HG02973 (cell line): ENCODE measurements around the gene METTL21C.

ENCODE experiments used
- ATAC-seq: cut with Tn5 transposase; IDR thresholded peaks from one replicate; pipeline ENCODE4 v1.9.1; 2021; ENCODE audit warnings: moderate library complexity; ENCODE audit not compliant: unreplicated experiment

METTL21C gene

DNA sequence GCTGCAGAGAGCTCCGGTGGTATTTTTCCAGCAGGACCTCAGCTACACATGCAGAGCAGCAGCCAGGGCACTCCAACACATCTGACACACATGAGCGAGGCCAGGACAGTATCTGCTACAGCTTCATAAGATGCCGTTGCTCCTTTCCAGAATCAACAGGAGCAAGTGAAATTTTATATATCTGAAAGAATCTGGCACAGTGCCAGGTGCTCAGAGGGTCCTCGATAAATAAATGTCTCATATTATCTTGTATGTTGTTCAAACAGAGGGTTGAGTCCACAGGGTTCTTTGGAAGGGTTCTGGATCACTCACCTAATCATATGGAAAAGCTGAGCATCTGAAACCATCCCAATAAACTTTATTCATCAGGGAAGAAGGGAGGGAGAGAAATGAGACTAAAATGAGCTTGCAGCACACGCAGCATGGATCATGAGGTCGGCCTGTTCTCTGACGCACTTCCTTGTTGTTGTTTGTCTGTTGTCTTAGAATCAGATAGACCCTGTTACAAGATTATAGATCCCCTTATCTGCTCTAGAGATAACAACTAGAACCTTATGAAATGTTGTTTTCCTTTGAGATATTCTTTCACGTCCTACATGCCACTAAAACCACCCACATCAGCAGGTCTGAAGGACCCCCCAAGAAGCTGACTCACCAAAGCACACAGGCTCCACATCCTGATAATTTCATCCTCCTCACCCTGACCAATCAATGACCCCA lies 3.2 kb upstream of the METTL21C start:
- ATAC-seq, result no peak

DNA sequence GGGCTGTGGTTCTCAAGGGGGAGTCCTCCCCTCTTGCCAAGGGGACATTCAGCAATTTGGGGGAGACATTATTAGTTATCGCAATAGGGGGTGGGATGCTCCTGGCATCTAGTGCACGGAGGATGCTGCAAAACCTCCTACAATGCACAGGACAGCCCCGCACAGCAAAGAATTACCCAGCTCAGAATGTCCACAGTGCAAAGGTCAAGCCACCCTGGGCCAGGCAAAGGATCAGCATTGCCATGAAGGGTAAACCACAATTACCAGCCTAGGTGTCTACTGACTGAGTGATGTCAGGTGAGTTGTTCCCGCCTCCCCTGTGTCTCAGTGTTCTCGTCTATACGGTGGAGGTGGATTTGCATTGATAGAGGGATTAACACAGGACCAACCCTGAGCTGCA lies 2.4 kb upstream of the METTL21C start:
- no peak for ATAC-seq

- ATAC-seq, result no peak
Observed at GRCh38 chr13:102696465-102696864, 1.6 kb upstream of the METTL21C start.

DNA sequence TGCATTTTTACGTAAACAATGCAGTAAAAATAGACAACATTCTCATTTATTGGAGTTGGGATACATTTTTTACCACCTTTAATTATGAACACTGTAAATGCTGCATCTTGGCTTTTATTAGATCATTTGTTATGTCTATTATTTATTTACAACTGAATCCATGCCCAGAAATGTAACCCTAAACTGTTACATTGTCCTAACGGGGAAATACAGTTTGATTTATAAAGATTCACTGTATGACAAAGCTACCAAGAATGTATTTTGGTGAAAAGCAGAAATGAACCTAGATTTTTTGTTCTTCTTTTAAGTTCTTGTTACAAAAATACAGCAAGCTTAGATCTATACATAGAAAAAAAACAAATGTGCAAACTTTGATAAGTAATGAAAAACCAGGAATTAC lies 1.1 kb downstream of the METTL21C start:
- no peak for ATAC-seq

DNA sequence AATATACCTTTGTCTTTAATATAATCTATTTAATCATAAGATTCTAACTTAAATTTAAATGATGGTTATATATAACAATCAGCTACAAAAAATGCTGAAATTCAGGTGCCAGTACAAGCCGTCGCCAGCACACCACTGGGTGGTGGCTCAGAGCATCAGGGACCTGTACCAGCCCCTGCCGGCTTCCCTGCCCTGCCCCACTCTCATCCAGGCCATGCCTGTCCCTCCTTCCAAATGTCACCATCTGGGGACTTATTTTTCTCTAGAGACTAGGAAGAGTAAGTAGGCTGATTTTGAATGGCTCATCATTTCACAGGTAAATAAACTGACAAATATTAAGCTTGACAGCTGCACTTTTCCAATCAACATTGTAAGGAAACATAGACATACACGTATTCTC lies 1.6 kb downstream of the METTL21C start:
- ATAC-seq, result no peak

- no peak for ATAC-seq
Observed at GRCh38 chr13:102692491-102692826, 2.4 kb downstream of the METTL21C start.

- no peak for ATAC-seq
Observed at GRCh38 chr13:102690883-102691282, 4.0 kb downstream of the METTL21C start.

DNA sequence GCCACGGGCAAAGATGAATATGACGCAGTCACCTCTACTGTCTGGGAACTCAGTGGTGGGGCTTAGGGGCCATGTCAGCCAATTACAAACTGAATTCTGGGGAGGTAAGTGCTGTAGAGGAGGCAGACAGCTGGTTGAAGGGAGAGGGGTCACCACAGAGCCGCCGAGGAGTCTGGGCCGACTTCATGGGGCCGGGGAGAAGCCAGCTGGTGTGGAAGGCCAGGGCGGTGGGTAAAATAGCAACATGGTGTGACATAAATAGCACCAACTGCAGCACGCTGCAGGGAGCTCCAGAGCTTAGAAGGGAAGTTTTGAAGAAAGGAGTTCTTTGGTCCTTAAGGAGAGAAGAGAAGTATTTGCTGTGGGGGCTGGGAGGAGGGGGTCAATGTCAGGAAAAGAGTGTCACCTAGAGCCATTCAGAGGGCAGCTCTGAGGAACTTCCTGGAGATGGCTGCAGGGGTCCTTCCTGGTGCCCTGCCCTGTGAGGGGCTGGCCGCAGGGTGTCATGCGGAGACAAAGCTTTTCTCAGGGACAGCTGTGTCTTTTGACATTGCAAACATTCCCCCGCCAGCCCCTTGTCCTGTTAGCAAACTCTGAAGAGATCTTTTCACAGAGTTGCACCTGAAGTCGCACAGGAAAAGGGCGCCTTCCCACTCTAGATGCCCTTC lies 6.4 kb downstream of the METTL21C start:
- ATAC-seq, result no peak

DNA sequence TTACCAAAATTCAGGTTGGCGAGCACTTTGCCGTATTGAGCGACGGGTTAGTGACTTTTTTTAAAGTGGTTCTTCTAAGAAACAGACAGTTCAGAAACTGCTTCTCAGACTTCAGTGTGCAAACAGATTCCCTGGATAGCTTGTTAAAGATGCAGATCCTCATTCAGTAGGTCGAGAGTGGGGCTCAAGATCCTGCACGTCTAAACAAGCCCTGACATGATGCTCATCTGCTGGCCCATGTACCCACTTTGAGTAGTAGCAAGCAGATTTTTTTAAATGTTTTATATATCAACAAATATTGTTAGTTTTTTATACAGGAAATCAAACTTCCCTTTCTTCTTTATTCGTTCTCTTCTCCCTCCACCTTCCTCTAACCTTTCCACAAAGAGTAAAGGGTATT lies 7.3 kb downstream of the METTL21C start:
- no peak for ATAC-seq

GRCh38 chr13:102686024-102686423 lies 8.8 kb downstream of the METTL21C start:
- ATAC-seq, result no peak

DNA sequence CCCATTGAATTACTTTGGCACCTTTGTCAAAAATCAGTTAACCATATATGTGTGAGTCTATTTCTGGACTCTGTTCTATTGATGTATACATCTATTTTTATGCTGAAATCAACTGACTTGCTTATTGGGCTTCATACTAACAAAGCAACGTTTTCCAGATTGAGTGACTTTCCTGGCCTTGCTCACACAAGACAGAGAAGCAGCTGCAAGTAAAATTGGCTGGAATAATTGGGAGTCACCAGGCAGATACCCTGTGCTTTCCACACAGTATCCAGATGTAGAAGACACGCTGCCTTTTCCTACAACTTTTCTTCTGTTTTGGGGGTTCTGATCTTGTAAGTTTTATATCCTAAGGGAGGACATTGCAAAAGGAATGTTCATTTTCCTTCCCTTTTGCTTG lies 11.2 kb downstream of the METTL21C start:
- ATAC-seq, result no peak

DNA sequence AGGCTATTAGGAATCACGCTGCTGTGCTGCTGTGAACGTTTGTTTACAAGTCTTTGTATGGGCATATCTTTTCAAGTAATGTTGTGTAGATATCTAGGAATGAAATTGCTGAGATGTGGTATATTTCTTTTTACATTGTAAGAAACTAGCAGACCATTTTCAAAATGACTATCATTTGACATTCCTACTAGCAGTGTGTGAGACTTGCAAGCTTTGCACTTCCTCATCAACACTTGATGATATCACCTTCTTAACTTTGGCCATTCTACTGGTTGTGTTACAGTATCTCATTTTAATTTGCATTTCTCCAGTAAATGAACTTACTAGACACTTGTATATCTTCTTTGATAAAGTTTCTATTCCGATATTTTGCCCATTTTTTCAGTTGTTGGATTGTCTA lies 12.1 kb downstream of the METTL21C start:
- ATAC-seq, result no peak

GRCh38 chr13:102682211-102682610 lies 12.6 kb downstream of the METTL21C start:
- no peak for ATAC-seq

DNA sequence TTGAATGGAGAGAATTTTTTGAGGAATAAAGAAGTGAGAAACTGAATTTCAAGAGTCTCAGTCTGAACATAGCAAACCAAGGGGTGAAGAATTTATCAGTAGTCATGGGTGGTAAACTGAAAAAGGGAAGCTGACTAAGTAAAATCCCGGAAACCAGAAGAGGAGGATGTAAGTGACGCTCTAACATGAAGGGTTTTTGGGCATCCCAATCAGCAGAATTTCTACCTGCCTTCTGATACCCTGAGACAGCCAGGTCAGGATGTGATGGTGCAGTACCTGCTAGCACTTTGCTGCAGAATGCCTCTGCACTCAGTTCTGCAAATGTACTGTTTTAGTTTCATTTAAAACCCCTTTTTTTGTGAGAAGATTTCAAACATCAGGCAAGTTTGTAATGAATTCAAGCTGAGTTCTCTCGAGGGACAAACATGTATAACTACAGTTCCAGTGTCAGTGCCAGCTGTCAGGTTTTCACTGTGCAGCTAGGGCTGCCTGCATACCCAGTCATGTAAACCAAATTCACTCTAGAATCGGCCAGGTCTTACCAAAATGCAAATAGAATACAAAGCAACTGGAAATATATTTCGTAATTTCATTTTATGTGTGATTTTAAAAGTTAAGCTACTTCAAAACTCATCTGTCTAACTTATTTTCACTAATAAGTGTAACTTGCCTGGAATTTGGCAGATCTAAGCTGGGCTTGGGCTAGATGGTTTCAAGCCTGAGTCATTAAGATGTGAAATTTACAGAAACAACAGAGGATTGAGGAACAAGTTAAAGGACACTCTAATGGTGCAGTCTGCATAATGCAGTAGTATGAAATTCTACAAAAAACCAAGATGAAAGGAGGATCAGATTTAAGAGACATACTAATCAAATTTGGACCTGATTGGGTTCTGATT lies 13.8 kb downstream of the METTL21C start:
- no peak for ATAC-seq

DNA sequence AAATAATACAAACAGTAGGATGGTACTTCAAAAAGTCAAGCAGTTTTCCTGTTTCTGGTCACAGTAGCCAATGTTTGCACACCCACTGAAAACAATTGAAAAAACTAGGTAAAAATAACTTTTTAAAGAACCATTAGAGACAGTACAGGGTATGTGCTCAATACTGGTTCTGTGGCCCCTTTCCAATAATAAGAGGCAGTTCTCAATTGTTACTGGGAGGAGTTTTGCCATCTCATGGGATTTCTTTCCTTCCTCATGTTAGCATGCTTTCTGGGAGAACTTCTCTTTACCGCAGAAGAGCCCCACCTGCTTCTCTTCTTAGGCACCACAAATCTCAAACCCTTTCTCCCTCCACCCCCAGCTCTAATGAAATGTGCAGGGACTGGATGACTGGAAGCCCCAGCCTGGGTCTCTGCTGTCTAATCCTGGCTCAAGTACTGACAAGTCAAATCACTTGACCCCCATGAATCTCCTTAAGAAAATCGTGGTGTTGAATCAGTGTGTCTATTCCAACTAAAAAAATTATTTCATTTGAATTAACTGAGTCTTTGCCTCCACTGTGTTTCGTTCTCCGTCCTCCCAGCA lies 14.6 kb downstream of the METTL21C start:
- ATAC-seq, result no peak

GRCh38 chr13:102679449-102680132 lies 15.3 kb downstream of the METTL21C start:
- no peak for ATAC-seq

DNA sequence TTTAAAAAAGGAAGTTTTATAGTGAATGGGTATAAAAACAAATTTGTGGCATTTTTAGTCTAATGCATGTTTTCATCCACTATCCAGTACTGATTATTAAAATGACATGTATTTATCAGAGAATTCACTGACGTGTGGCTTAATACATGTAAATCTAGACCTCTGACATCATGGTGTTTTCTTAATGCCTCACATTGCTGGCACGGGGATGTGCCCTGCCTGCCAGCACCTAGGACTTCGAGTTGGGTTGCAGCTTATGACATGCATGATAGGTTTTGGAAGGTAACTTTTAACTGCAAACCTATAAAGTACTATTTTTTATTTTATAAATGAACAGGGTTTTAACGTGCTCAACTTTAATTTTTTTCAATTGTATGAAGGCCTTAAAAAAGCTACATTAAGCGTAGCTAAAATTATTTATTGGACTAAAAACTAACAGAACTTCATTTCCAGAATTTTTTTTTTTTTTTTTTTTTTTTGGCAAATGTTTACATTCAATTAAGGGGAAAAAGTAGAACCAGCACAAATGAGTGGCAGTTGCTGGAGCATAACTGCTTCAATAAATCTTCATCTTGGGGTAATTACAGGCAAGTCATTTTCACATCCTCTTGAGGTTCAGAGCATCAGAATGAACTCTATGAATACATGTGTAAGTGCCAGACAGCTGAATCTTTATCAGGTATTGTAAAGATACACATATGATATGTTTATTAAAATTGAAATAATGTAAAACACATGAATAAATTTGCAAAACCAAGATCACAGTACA lies 16.3 kb downstream of the METTL21C start:
- ATAC-seq, result no peak

DNA sequence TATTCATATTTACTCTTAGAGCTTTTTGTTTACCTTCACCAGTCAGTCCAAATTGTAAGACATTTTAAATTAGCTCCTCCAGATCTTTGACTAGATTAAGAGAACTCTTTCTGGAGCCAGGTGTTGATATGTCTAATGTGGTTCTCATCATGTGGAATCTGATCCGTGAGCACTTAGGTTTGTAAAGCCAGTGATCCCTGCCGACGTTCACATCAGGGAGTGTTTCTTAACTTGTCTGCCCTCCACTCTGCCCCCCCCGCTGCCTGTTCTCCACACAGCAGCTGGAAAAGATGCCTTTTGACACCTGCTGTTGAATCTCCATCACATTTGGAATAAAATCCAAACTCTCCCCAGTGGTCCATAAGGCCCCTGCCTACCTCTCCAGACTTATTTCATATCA lies 17.7 kb downstream of the METTL21C start:
- no peak for ATAC-seq

DNA sequence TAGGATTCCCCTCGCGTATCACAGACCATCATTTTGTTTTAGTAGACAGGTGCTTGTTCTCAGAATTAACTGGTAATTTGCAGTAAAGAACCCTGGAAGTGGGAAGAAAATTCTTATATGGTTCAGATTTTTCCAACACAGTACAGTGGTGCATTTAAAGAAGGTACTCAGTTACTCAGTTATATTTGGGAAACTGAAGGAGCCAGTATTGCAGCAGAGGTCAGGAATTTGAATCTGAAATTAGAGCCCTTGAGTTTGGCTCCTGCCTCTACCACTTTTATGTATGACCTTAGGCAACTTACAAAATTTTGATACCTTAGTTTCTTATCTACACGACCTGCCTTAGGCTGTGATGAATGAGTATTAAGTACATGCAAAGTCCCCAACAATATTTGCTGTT lies 19.7 kb downstream of the METTL21C start:
- no peak for ATAC-seq

- ATAC-seq, result no peak
Observed at GRCh38 chr13:102670130-102670529, 24.7 kb downstream of the METTL21C start.
